Neural cell (in vitro differentiated cells): ENCODE measurements around the gene GRK3. TPM values are rescaled to one million over a fixed set of nuclear protein-coding genes. Genes with fewer than 3 reads are reported as not detected.

Experiments used
- H2AFZ ChIP-seq: fragments of 200-600, 300-800 bp; sonication (generic), shearing (Covaris generic); 2 replicates; pipeline ENCODE4 v1.6.0; 2014; ENCODE audit warnings: low read depth, mild to moderate bottlenecking, antibody characterized with exemption, low read length, moderate library complexity
- H3F3A ChIP-seq: fragments of 200-600 bp; shearing (Covaris generic); 2 replicates; pipeline ENCODE4 v1.6.1; 2016; ENCODE audit warnings: mild to moderate bottlenecking, moderate library complexity, mixed read lengths, antibody characterized with exemption, low read length; ENCODE audit not compliant: insufficient read depth, poor library complexity, severe bottlenecking
- H3K27ac ChIP-seq: fragments of 200-600, 300-800 bp; sonication (generic), shearing (Covaris generic); 2 replicates; pipeline ENCODE4 v1.5.1; 2014; ENCODE audit warnings: mild to moderate bottlenecking, low read length, moderate library complexity
- H3K27me3 ChIP-seq: fragments of 300-800, 200-600 bp; sonication (generic), shearing (Covaris generic); 2 replicates; pipeline ENCODE4 v1.6.0; 2014; ENCODE audit warnings: mild to moderate bottlenecking, low read depth, low read length, moderate library complexity; ENCODE audit not compliant: insufficient read depth
- H3K36me3 ChIP-seq: fragments of 300-800, 200-600 bp; sonication (generic), shearing (Covaris generic); 2 replicates; pipeline ENCODE4 v1.5.1; 2014; ENCODE audit warnings: mild to moderate bottlenecking, antibody characterized with exemption, low read length, moderate library complexity; ENCODE audit not compliant: insufficient read depth
- H3K4me2 ChIP-seq: fragments of 300-800, 200-600 bp; sonication (generic), shearing (Covaris generic); 2 replicates; pipeline ENCODE4 v1.6.0; 2014; ENCODE audit warnings: mild to moderate bottlenecking, low read length
- H3K4me3 ChIP-seq: fragments of 300-800, 200-600 bp; sonication (generic), shearing (Covaris generic); 2 replicates; pipeline ENCODE4 v1.5.1; 2014; ENCODE audit warnings: mild to moderate bottlenecking, low read length, moderate library complexity
- H3K79me2 ChIP-seq: fragments of 200-600 bp; shearing (Covaris generic); replicated peaks from 2 replicates; pipeline ENCODE4 v1.6.0; 2014; ENCODE audit warnings: mild to moderate bottlenecking, low read length, moderate library complexity; ENCODE audit not compliant: insufficient read depth
- H3K9ac ChIP-seq: fragments of 300-800, 200-600 bp; sonication (generic), shearing (Covaris generic); 2 replicates; pipeline ENCODE4 v1.6.1; 2016; ENCODE audit warnings: mild to moderate bottlenecking, low read length, mixed read lengths
- H3K9me2 ChIP-seq: fragments of 200-600 bp; shearing (Covaris generic); 2 replicates; pipeline ENCODE4 v1.6.1; 2016; ENCODE audit warnings: mild to moderate bottlenecking, low read length, mixed read lengths; ENCODE audit not compliant: insufficient read depth
- H3K9me3 ChIP-seq: fragments of 200-600, 300-800 bp; sonication (generic), shearing (Covaris generic); 2 replicates; pipeline ENCODE4 v1.6.1; 2016; ENCODE audit warnings: mild to moderate bottlenecking, mixed run types, low read length, moderate library complexity, mixed read lengths
- H4K20me1 ChIP-seq: fragments of 200-600 bp; shearing (Covaris generic); 2 replicates; pipeline ENCODE4 v1.6.1; 2016; ENCODE audit warnings: mild to moderate bottlenecking, mixed run types; ENCODE audit not compliant: insufficient read depth
- CTCF ChIP-seq: fragments of 450-650 bp; IDR thresholded peaks from 2 replicates; pipeline ENCODE4 v1.5.1; 2014; ENCODE audit warnings: antibody characterized with exemption, mild to moderate bottlenecking, moderate library complexity; ENCODE audit not compliant: poor library complexity, severe bottlenecking
- EP300 ChIP-seq: fragments of 450-650 bp; conservative IDR thresholded peaks from 2 replicates; pipeline ENCODE4 v1.6.1; 2014; ENCODE audit warnings: antibody characterized with exemption, mild to moderate bottlenecking, moderate library complexity; ENCODE audit not compliant: poor library complexity, severe bottlenecking
- EZH2 ChIP-seq: fragments of 200-600, 300-800 bp; shearing (Covaris generic), sonication (generic); IDR thresholded peaks from 2 replicates; pipeline ENCODE4 v1.6.1; 2014; ENCODE audit warnings: antibody characterized with exemption, low read length, borderline replicate concordance, mild to moderate bottlenecking; ENCODE audit not compliant: insufficient read depth, poor library complexity, severe bottlenecking
- MXI1 ChIP-seq: fragments of 450-650 bp; conservative IDR thresholded peaks from 2 replicates; pipeline ENCODE4 v1.6.1; 2014; ENCODE audit warnings: antibody characterized with exemption, mild to moderate bottlenecking; ENCODE audit not compliant: poor library complexity, severe bottlenecking
- POLR2AphosphoS5 ChIP-seq: IDR thresholded peaks from 2 replicates; pipeline ENCODE4 v1.6.1; 2012
- RAD21 ChIP-seq: fragments of 450-650 bp; conservative IDR thresholded peaks from 2 replicates; pipeline ENCODE4 v1.6.1; 2014; ENCODE audit warnings: antibody characterized with exemption, mild to moderate bottlenecking, moderate library complexity
- REST ChIP-seq: IDR thresholded peaks from 2 replicates; pipeline ENCODE4 v1.6.1; 2012; ENCODE audit warnings: borderline replicate concordance
- SMC3 ChIP-seq: fragments of 450-650 bp; conservative IDR thresholded peaks from 2 replicates; pipeline ENCODE4 v1.6.1; 2014; ENCODE audit warnings: antibody characterized with exemption, mild to moderate bottlenecking, moderate library complexity; ENCODE audit not compliant: poor library complexity
- TAF1 ChIP-seq: IDR thresholded peaks from 2 replicates; pipeline ENCODE4 v1.6.1; 2012; ENCODE audit warnings: low read depth
- polyA plus RNA-seq: library from polyadenylated mRNA; depleted of rRNA; stranded (reverse); fragments of >200 nt; gene quantifications from 2 replicates; pipeline ENCODE4 v1.2.3, GENCODE V29; 2014

The GRK3 gene
- polyA plus RNA-seq, 1 donor from 2014 or later = 9.8 TPM

GRCh38 chr22:25741692-25742626, 177.5 kb downstream of the GRK3 start, which contains the start of gene MYO18B:
Gene MYO18B (plus strand): TSS chr22:25742188. CDS start chr22:25761093, 18,905 bp downstream.
- Histone ChIP-seq H3K9ac (no peak within 1 kb of the TSS), H3K9me2 (no peaks in the 10 kb centered on the region), H3K79me2 (no peaks in the 10 kb centered on the region), H3F3A (no peaks in the 10 kb centered on the region), H3K4me3 (no peak within 1 kb of the TSS), H4K20me1 (no peaks in the 10 kb centered on the region), H3K9me3 (no peaks in the 10 kb centered on the region), H2AFZ (no peak within 1 kb of the TSS), H3K27me3 (no peaks in the 10 kb centered on the region), H3K27ac (no peak within 1 kb of the TSS), H3K36me3 (no peaks in the 10 kb centered on the region), H3K4me2 (no peak within 1 kb of the TSS)
- no peak for TF ChIP-seq CTCF

GRCh38 chr22:25742918-25743708, 178.6 kb downstream of the GRK3 start:
- no peaks in the 10 kb centered on the region for H3F3A ChIP-seq
- no peak overlapping the region for H3K9ac ChIP-seq
- H3K9me3 ChIP-seq = no peaks in the 10 kb centered on the region
- no peak overlapping the region for H3K4me2 ChIP-seq
- TF ChIP-seq EZH2 = no peak
- no peak for TF ChIP-seq CTCF
- no peak for TF ChIP-seq SMC3
- no peak for TF ChIP-seq TAF1
- no peak for TF ChIP-seq POLR2AphosphoS5
- no peak for TF ChIP-seq MXI1
- TF ChIP-seq RAD21 = no peak
- no peak for TF ChIP-seq REST
- TF ChIP-seq EP300 = no peak
- H3K27ac ChIP-seq = no peak overlapping the region
- H3K9me2 ChIP-seq = no peaks in the 10 kb centered on the region
- no peak overlapping the region for H2AFZ ChIP-seq
- H3K79me2 ChIP-seq = no peaks in the 10 kb centered on the region
- no peaks in the 10 kb centered on the region for H3K36me3 ChIP-seq
- H3K4me3 ChIP-seq = no peak overlapping the region
- H3K27me3 ChIP-seq = no peaks in the 10 kb centered on the region
- no peaks in the 10 kb centered on the region for H4K20me1 ChIP-seq
